Choroid plexus epithelial cell (primary cell): Measurements from ENCODE around the gene INTS2.

Experiments used
- DNase-seq: peaks from one replicate; pipeline ENCODE4 v3.0.0-alpha.2; 2010; ENCODE audit warnings: low read depth
- H3K4me3 ChIP-seq: 2 replicates; pipeline ENCODE4 v1.5.1; 2011; ENCODE audit warnings: low read depth, mild to moderate bottlenecking, control low read depth, low read length, moderate library complexity
- CTCF ChIP-seq: conservative IDR thresholded peaks from 2 replicates; pipeline ENCODE4 v1.5.1; 2011; ENCODE audit warnings: low read depth, mild to moderate bottlenecking, control low read depth, inconsistent platforms, low read length, moderate library complexity

INTS2 gene

GRCh38 chr17:61927208-61928100 lies at the start of gene INTS2:
TSS of gene INTS2 (minus strand) at chr17:61927982. CDS start at chr17:61926644, 1,338 bp downstream.
- DNase-seq: peak; percentile 97
- H3K4me3 ChIP-seq: peak within 1 kb of the TSS; percentile 78
- TF ChIP-seq CTCF: no peak

- no peak overlapping the region for H3K4me3 ChIP-seq
- DNase-seq: no peak
- TF ChIP-seq CTCF: no peak
These were observed 46.3 kb upstream of the INTS2 start for GRCh38 chr17:61974115-61974514.

GRCh38 chr17:61972311-61972710 lies 44.5 kb upstream of the INTS2 start:
- no peak for DNase-seq
- TF ChIP-seq CTCF: no peak
- H3K4me3 ChIP-seq: no peak overlapping the region

GRCh38 chr17:61970030-61970429 lies 42.2 kb upstream of the INTS2 start:
- TF ChIP-seq CTCF: no peak
- no peak overlapping the region for H3K4me3 ChIP-seq
- no peak for DNase-seq

- H3K4me3 ChIP-seq: no peak overlapping the region
- no peak for DNase-seq
- no peak for TF ChIP-seq CTCF
These were observed 41.0 kb upstream of the INTS2 start for GRCh38 chr17:61968757-61969156.

- no peak overlapping the region for H3K4me3 ChIP-seq
- peak; percentile 19 for DNase-seq
- TF ChIP-seq CTCF: no peak
These were observed 39.9 kb upstream of the INTS2 start for GRCh38 chr17:61967729-61968128.

- no peak overlapping the region for H3K4me3 ChIP-seq
- no peak for DNase-seq
- TF ChIP-seq CTCF: no peak
These were observed 38.4 kb upstream of the INTS2 start for GRCh38 chr17:61966191-61966590.
